ENCODE data around the gene TMPRSS4. TPM values are rescaled to one million over a fixed set of nuclear protein-coding genes. Genes with fewer than 3 reads are reported as not detected.
"Not testable (repeated sequence)": the region's sequence is repeated elsewhere in the genome, so short reads cannot be mapped to it uniquely, and the experiment has no call there.

The TMPRSS4 gene
- polyA plus RNA-seq, 1 experiment: not detected

DNA sequence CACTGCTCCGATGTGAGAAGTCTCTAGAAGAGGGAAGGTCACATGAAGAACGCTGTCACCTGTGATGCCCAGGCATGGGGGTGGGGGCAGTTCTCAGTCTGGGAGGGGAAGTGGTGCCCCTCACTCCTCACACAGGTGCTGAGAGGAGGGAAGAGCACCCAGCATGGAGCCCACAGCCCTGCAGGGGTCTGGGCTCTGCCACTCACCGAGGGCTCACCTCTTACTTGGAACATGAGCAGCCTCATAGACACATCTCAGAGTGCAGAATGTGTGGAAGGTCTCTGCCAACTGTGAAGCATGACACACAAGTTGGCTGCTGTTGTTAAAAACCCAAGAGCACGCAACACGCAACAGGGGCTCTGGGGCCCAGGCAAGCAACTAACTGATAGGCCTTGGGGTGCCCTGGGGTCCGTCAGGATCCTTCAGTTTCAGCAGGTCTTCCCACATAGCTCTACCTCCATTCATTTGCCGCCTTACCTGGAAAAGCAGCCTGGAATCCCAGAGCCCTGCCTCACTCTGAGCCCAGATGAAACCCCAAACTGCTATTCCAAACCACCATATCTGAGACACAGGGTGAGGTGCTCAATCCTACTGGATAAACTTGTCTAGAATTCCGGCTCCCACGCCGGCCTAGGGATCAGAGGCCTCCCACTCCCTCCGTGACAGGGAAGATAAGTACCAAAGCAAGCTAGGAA is 17.5 kb upstream of the TMPRSS4 start:
- ChIA-PET CTCF (no interaction called here), POLR2A (no interaction called here)
- H3K4me3 ChIP-seq (ENCODE audit: low read depth, low read length): no peak overlapping the region
- no peaks in the 10 kb centered on the region for H3K27me3 ChIP-seq (ENCODE audit: control insufficient read depth, insufficient read depth, low read length)
- no peaks in the 10 kb centered on the region for H3K9me3 ChIP-seq (ENCODE audit: control insufficient read depth, insufficient read depth, low read length)
- DNase-seq (ENCODE audit: low read depth, low spot score): no peak
- TF ChIP-seq, protein P1, sequence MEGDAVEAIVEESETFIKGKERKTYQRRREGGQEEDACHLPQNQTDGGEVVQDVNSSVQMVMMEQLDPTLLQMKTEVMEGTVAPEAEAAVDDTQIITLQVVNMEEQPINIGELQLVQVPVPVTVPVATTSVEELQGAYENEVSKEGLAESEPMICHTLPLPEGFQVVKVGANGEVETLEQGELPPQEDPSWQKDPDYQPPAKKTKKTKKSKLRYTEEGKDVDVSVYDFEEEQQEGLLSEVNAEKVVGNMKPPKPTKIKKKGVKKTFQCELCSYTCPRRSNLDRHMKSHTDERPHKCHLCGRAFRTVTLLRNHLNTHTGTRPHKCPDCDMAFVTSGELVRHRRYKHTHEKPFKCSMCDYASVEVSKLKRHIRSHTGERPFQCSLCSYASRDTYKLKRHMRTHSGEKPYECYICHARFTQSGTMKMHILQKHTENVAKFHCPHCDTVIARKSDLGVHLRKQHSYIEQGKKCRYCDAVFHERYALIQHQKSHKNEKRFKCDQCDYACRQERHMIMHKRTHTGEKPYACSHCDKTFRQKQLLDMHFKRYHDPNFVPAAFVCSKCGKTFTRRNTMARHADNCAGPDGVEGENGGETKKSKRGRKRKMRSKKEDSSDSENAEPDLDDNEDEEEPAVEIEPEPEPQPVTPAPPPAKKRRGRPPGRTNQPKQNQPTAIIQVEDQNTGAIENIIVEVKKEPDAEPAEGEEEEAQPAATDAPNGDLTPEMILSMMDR (IDR thresholded peaks at IDR 0.05; ENCODE audit: low read depth, low read length): no peak
- no peak overlapping the region for H3K27ac ChIP-seq (ENCODE audit: low read depth, low read length)

DNA sequence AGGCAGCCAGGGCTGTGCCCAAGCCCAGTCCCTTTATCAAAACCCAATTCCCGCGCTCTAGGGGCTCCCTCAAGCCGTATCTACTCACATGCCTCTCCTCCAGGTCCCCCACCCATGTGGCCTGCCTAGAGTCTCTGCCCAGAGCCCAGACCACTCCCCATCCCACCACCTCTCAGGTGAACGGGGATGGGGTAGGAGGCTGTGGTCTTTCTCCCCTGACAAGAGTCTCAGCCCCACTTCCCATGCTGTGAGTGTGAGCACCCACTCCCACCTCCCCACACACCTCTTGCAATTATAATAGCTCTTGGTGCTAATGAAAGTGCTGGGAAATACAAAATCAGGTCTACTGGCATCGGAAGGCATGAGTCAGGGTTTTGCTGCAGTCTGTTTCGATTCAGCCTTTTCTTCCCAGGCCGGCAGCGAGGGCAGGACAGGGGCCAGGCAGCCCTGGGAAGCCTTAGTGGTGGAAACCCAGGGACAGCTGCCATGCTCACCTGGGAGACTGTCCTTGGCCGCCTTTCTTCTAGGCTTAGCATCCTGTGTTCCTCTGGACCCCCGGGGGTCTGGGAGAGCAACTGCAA is 16.7 kb upstream of the TMPRSS4 start:
- no peaks in the 10 kb centered on the region for H3K9me3 ChIP-seq (ENCODE audit: control insufficient read depth, insufficient read depth, low read length)
- ChIA-PET POLR2A (no interaction called here), CTCF (no interaction called here)
- DNase-seq (ENCODE audit: low read depth, low spot score): no peak
- no peaks in the 10 kb centered on the region for H3K27me3 ChIP-seq (ENCODE audit: control insufficient read depth, insufficient read depth, low read length)
- H3K4me3 ChIP-seq (ENCODE audit: low read depth, low read length): no peak overlapping the region
- TF ChIP-seq, protein P1 (IDR thresholded peaks at IDR 0.05; ENCODE audit: low read depth, low read length): no peak
- H3K27ac ChIP-seq (ENCODE audit: low read depth, low read length): no peak overlapping the region

DNA sequence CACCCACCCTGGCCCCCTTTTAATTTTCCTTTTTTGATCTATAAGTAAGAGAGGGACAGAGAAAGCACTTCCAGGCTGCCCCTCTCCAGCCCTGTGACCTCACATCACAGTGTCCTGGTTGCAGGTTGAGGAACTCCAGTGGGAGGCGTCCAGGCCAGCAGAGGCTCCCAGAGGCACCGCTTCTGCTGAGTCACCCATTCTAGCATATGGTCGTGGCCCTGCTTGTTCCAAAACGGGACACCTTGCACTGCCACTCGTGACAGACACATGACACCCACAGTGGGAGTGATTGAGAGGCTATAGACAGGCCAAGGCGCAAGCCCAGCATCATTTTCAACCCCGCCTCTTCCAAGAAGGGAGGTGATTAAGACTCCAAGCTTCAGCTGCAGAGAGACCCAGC is 16.0 kb upstream of the TMPRSS4 start:
- H3K4me3 ChIP-seq (ENCODE audit: low read depth, low read length): no peak overlapping the region
- CTCF ChIA-PET: interaction anchor here (0.6 kb wide), 1 partner anchor 228 kb away, joined by 5 read pairs; no protein-coding TSS in a partner anchor
- TF ChIP-seq, protein P1 (IDR thresholded peaks at IDR 0.05; ENCODE audit: low read depth, low read length): no peak
- H3K27ac ChIP-seq (ENCODE audit: low read depth, low read length): no peak overlapping the region
- no peaks in the 10 kb centered on the region for H3K9me3 ChIP-seq (ENCODE audit: control insufficient read depth, insufficient read depth, low read length)
- DNase-seq (ENCODE audit: low read depth, low spot score): no peak
- no peaks in the 10 kb centered on the region for H3K27me3 ChIP-seq (ENCODE audit: control insufficient read depth, insufficient read depth, low read length)
- POLR2A ChIA-PET: no interaction called here

DNA sequence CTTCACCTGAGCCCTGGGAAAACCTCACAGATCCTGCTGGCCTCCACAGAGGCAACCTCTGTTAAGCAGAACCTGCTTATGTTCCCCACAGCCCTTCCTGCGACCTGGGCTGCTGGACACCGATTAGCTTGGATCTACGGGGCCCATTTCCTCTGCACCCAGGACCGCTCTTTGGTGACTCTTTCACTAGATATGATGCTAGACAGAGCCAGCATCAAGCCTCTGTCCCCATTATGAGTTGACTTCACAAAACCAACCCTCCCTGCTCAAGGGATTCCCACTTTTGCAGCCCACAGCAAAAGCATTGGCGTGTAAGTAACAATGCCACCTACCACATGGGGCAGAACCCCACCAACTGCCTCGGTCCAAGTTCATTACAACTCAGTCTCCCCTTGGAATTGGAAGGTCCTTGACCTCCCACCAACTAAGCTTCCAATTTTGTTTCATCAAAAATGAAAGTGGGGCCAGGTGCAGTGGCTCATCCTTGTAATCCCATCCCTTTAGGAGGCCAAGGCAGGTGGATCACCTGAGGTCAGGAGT is 15.2 kb upstream of the TMPRSS4 start:
- Histone ChIP-seq H3K4me3 (ENCODE audit: low read depth, low read length) (no peak overlapping the region), H3K9me3 (ENCODE audit: control insufficient read depth, insufficient read depth, low read length) (no peaks in the 10 kb centered on the region), H3K27ac (ENCODE audit: low read depth, low read length) (no peak overlapping the region), H3K27me3 (ENCODE audit: control insufficient read depth, insufficient read depth, low read length) (peaks cover 4% of the 10 kb centered on the region)
- no peak for DNase-seq (ENCODE audit: low read depth, low spot score)
- TF ChIP-seq, protein P1 (IDR thresholded peaks at IDR 0.05; ENCODE audit: low read depth, low read length): no peak
- CTCF ChIA-PET: interaction anchor here (0.6 to 1.9 kb wide), 2 partner anchors 8 to 228 kb away, joined by 5 to 8 read pairs; no protein-coding TSS in a partner anchor
- POLR2A ChIA-PET: no interaction called here

DNA sequence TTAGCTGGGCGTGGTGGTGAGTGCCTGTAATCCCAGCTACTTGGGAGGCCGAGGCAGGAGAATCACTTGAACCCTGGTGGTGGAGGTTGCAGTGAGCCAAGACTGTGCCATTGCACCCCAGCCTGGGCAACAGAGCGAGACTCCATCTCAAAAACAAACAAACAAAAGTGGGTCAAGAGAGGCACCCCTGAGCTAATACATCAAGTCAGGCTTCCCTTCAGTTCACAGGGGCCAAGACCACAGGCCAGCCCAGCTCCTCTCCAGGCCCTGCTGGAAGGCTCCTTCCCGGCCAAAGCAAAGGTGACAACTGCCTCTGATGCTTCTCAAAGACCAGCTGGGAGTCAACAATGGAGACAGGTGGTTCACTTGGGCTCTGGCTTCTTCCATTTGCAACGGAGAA is 14.7 kb upstream of the TMPRSS4 start:
- H3K9me3 ChIP-seq (ENCODE audit: control insufficient read depth, insufficient read depth, low read length); H3K27me3 ChIP-seq (ENCODE audit: control insufficient read depth, insufficient read depth, low read length); H3K4me3 ChIP-seq (ENCODE audit: low read depth, low read length); DNase-seq (ENCODE audit: low read depth, low spot score); H3K27ac ChIP-seq (ENCODE audit: low read depth, low read length); POLR2A ChIA-PET: not testable (repeated sequence)
- CTCF ChIA-PET: interaction anchor here (1.9 kb wide), 1 partner anchor 9 kb away, joined by 8 read pairs; no protein-coding TSS in a partner anchor

DNA sequence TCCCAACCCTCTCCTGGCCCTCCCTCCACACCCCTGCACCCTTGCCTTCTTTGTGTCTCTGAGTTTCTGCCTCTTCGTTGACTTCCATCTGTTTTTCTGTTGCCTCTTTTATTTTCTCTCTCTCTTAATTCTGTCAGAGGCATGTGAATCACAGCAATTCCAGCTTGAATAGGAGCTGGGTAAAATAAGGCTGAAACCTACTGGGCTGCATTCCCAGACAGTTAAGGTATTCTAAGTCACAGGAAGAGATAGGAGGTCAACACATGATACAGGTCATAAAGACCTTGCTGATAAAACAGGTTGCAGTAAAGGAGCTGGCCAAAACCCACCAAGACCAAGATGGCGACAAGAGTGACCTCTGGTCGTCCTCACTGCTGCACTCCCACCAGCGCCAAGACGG is 14.2 kb upstream of the TMPRSS4 start:
- DNase-seq (ENCODE audit: low read depth, low spot score); H3K27me3 ChIP-seq (ENCODE audit: control insufficient read depth, insufficient read depth, low read length); POLR2A ChIA-PET; H3K27ac ChIP-seq (ENCODE audit: low read depth, low read length); H3K4me3 ChIP-seq (ENCODE audit: low read depth, low read length); H3K9me3 ChIP-seq (ENCODE audit: control insufficient read depth, insufficient read depth, low read length): not testable (repeated sequence)
- CTCF ChIA-PET: interaction anchor here (1.9 kb wide), 1 partner anchor 9 kb away, joined by 8 read pairs; no protein-coding TSS in a partner anchor

Measured in AG04450 (cell line).